Panc1 (cell line): ENCODE results near the gene FBXL14. TPM values are rescaled to one million over a fixed set of nuclear protein-coding genes. Genes with fewer than 3 reads are reported as not detected.

Source experiments
- ATAC-seq: fragments of 200-7000 bp; cut with Tn5 transposase; 2 replicates; pipeline ENCODE4 v1.9.1; 2020; ENCODE audit warnings: mild to moderate bottlenecking, moderate library complexity
- BruUV-seq: library from RNA; stranded (reverse); fragments of 400-500 nt; replicated peaks from 2 replicates; lab custom pipeline; 2021; lab: Mats Ljungman, UMichigan
- CTCF ChIA-PET: fragments of 300-600 bp; sonication (Branson Sonifier 250); formaldehyde crosslinking; loops from one replicate; lab custom pipeline; 2022; ENCODE audit warnings: antibody characterized with exemption; lab: Charles Lee
- POLR2A ChIA-PET: fragments of 300-600 bp; sonication (Branson Sonifier 250); formaldehyde crosslinking; loops from one replicate; lab custom pipeline; 2022; ENCODE audit warnings: antibody characterized with exemption; lab: Charles Lee
- DNase-seq: peaks from one replicate; pipeline ENCODE4 v3.0.0-alpha.2; 2010; ENCODE audit warnings: low read depth, low spot score
- H3K27ac ChIP-seq: 2 replicates; pipeline ENCODE4 v1.5.1; 2011; ENCODE audit warnings: mild to moderate bottlenecking, low read length, inconsistent platforms
- H3K27me3 ChIP-seq: fragments of 200-500 bp; sonication (Bioruptor generic); 2 replicates; pipeline ENCODE4 v1.6.0; 2014; ENCODE audit warnings: low read length, inconsistent platforms; ENCODE audit not compliant: control insufficient read depth, insufficient read depth
- H3K36me3 ChIP-seq: fragments of 200-500 bp; sonication (Bioruptor generic); 2 replicates; pipeline ENCODE4 v1.5.1; 2014; ENCODE audit warnings: inconsistent platforms, mild to moderate bottlenecking, low read length, moderate library complexity; ENCODE audit not compliant: control insufficient read depth, insufficient read depth
- H3K4me1 ChIP-seq: 2 replicates; pipeline ENCODE4 v1.5.1; 2011; ENCODE audit warnings: inconsistent platforms, mild to moderate bottlenecking, low read length, moderate library complexity; ENCODE audit not compliant: control insufficient read depth, insufficient read depth
- H3K4me3 ChIP-seq, 2 experiments: 2 replicates each; pipeline ENCODE4 v1.5.1; 2011 to 2012; ENCODE audit warnings: low read depth in 2 of 2, low read length in 2 of 2, mild to moderate bottlenecking in 2 of 2, inconsistent platforms in 1 of 2, moderate library complexity in 1 of 2
- H3K9me3 ChIP-seq: fragments of 200-500 bp; sonication (Bioruptor generic); 2 replicates; pipeline ENCODE4 v1.5.1; 2014; ENCODE audit warnings: low read depth, mild to moderate bottlenecking, inconsistent platforms, low read length, moderate library complexity; ENCODE audit not compliant: control insufficient read depth, insufficient read depth
- POLR2AphosphoS5 ChIP-seq: IDR thresholded peaks from 2 replicates; pipeline ENCODE4 v1.6.1; 2012; ENCODE audit warnings: mild to moderate bottlenecking, low read depth, low read length, moderate library complexity
- SIN3A ChIP-seq: IDR thresholded peaks from 2 replicates; pipeline ENCODE4 v1.6.1; 2012; ENCODE audit warnings: low read depth, mild to moderate bottlenecking, low read length, moderate library complexity, borderline replicate concordance; ENCODE audit not compliant: insufficient read depth
- TCF7L2 ChIP-seq: IDR thresholded peaks from 2 replicates; pipeline ENCODE4 v1.6.1; 2011; ENCODE audit warnings: mild to moderate bottlenecking, low read depth, low read length, inconsistent platforms
- in situ Hi-C: cut with HindIII; loops from 2 replicates; pipeline ENCODE4 v1.10.0; 2016; ENCODE audit warnings: low sequenced_read_pairs, low pct_unique_long_range_greater_than_20kb
- intact Hi-C: fragments of 100-400 bp; cut with micrococcal nuclease; formaldehyde crosslinking; loops from one replicate; pipeline ENCODE4 v1.10.0; 2022; ENCODE audit not compliant: unreplicated experiment
- total RNA-seq: library from RNA; stranded (reverse); gene quantifications from one replicate; pipeline ENCODE4 v1.2.1, GENCODE V29; 2021; ENCODE audit not compliant: unreplicated experiment
- TF ChIP-seq, protein P1 (sequence below): fragments of 450-650 bp; IDR thresholded peaks from 2 replicates; pipeline ENCODE4 v1.5.1; 2017; ENCODE audit warnings: mild to moderate bottlenecking
- TF ChIP-seq, protein P2 (sequence below), 2 experiments: IDR thresholded peaks; 2 replicates each; pipeline ENCODE4 v1.6.1; 2011 to 2012; ENCODE audit warnings: low read depth in 2 of 2, control low read depth in 1 of 2, low read length in 1 of 2, mild to moderate bottlenecking in 1 of 2, moderate library complexity in 1 of 2; ENCODE audit not compliant: insufficient read depth in 1 of 2

Gene FBXL14
- total RNA-seq, 1 experiment from 2014 or later, result 15.1 TPM

DNA sequence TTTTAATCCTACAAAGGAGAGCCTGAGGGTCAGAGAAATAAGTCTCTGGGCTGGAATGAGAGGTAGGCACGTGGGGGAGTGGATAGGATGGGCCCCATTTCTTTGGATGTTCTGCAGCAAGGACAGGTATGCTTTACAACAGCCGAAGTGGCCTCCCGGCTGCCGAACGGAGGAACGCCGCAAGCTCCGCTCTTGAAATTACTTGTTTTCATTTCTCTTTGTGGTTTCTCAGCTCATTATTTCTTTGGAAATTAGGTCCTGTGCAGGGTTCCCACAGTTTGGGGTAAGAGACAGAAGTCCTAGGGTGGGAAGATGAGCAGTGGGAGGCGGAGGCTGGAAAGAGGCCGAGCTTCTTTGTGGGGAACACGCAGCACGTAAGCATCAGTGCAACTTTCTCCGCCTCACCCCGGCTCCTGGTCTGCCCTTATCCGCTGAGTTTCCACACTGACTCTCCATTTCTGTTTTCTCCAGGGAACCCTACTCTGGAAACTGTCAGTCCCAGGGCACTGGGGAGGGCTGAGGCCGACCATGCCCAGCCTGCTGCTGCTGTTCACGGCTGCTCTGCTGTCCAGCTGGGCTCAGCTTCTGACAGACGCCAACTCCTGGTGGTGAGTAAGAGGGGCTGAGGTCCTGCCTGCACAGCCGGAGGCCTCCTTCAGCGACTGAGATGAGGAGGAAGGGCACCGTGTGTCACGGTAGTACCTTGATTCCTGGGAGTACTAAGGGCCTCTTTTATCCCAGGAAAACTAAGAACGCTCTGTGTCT lies 36.6 kb upstream of the FBXL14 start:
- no peaks in the 10 kb centered on the region for H3K36me3 ChIP-seq
- in situ Hi-C loops (no loop called here), intact Hi-C loops (no loop called here)
- H3K9me3 ChIP-seq, result no peaks in the 10 kb centered on the region
- peaks cover 4% of the 10 kb centered on the region; the same call in 1 of the 2 replicates for H3K4me1 ChIP-seq
- no peaks in the 10 kb centered on the region for H3K27me3 ChIP-seq
- TF ChIP-seq POLR2AphosphoS5 (no peak), SIN3A (no peak), TCF7L2 (no peak)
- TF ChIP-seq, protein P1, sequence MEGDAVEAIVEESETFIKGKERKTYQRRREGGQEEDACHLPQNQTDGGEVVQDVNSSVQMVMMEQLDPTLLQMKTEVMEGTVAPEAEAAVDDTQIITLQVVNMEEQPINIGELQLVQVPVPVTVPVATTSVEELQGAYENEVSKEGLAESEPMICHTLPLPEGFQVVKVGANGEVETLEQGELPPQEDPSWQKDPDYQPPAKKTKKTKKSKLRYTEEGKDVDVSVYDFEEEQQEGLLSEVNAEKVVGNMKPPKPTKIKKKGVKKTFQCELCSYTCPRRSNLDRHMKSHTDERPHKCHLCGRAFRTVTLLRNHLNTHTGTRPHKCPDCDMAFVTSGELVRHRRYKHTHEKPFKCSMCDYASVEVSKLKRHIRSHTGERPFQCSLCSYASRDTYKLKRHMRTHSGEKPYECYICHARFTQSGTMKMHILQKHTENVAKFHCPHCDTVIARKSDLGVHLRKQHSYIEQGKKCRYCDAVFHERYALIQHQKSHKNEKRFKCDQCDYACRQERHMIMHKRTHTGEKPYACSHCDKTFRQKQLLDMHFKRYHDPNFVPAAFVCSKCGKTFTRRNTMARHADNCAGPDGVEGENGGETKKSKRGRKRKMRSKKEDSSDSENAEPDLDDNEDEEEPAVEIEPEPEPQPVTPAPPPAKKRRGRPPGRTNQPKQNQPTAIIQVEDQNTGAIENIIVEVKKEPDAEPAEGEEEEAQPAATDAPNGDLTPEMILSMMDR, result no peak
- TF ChIP-seq, protein P2, sequence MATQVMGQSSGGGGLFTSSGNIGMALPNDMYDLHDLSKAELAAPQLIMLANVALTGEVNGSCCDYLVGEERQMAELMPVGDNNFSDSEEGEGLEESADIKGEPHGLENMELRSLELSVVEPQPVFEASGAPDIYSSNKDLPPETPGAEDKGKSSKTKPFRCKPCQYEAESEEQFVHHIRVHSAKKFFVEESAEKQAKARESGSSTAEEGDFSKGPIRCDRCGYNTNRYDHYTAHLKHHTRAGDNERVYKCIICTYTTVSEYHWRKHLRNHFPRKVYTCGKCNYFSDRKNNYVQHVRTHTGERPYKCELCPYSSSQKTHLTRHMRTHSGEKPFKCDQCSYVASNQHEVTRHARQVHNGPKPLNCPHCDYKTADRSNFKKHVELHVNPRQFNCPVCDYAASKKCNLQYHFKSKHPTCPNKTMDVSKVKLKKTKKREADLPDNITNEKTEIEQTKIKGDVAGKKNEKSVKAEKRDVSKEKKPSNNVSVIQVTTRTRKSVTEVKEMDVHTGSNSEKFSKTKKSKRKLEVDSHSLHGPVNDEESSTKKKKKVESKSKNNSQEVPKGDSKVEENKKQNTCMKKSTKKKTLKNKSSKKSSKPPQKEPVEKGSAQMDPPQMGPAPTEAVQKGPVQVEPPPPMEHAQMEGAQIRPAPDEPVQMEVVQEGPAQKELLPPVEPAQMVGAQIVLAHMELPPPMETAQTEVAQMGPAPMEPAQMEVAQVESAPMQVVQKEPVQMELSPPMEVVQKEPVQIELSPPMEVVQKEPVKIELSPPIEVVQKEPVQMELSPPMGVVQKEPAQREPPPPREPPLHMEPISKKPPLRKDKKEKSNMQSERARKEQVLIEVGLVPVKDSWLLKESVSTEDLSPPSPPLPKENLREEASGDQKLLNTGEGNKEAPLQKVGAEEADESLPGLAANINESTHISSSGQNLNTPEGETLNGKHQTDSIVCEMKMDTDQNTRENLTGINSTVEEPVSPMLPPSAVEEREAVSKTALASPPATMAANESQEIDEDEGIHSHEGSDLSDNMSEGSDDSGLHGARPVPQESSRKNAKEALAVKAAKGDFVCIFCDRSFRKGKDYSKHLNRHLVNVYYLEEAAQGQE (IDR thresholded peaks at IDR 0.05; ENCODE audit: insufficient read depth in 1 of 2, low read depth in 2 of 2, low read length in 1 of 2), result no peak
- CTCF ChIA-PET, result no interaction called here
- DNase-seq, result no peak
- H3K4me3 ChIP-seq, result no peak overlapping the region
- POLR2A ChIA-PET, result no interaction called here
- no peak overlapping the region for H3K27ac ChIP-seq
- no peak for ATAC-seq
- BruUV-seq, result no TSS peak

DNA sequence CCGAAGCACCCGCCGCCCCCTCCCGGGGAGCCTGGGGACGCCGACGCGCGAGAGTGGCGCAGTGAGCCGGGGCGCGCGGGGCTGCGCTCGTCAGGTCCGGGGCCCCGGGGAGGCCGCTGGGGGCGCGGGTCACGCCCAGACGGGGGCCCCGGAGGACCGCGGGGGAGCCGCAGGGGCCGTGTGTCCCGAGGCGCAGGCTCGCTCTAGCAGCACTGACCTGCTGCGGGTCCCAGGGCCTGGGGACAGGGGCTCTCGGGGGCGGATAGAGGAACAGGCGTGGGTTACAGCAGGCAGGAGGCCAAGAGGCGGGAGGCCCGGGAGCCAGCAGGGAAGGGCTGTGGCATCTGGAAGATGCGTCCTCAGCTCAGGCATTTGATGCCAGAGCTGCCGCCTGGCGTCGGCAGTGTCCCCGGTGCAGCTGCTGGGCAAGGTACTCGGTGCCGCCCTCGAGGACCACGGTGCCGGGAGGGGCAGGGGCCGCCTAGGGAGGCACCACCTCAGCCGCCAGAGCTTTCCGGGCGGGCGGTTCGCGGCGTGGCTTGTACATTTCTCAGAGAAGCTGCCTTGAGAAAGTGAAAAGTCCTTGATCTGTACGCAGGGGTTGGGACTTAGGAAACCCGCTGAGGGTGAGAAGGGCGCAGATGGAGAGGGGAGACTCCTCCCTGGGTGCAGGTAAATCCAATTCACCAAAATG lies 35.9 kb upstream of the FBXL14 start:
- no peaks in the 10 kb centered on the region for H3K36me3 ChIP-seq
- peaks cover 4% of the 10 kb centered on the region; the same call in 1 of the 2 replicates for H3K4me1 ChIP-seq
- H3K4me3 ChIP-seq, result peak overlapping the region; percentile 19 to 23; a peak in 1 of 4 replicates
- ATAC-seq, result peak; percentile 52
- POLR2A ChIA-PET, result no interaction called here
- no peak for DNase-seq
- in situ Hi-C loops (no loop called here), intact Hi-C loops (no loop called here)
- BruUV-seq, result no TSS peak
- no peaks in the 10 kb centered on the region for H3K9me3 ChIP-seq
- CTCF ChIA-PET, result no interaction called here
- no peaks in the 10 kb centered on the region for H3K27me3 ChIP-seq
- H3K27ac ChIP-seq, result no peak overlapping the region
- TF ChIP-seq, protein P2 (IDR thresholded peaks at IDR 0.05; ENCODE audit: insufficient read depth in 1 of 2, low read depth in 2 of 2, low read length in 1 of 2), result no peak
